SJSA1 (cell line): ENCODE measurements around the gene KRTAP4-9. TPM values are rescaled to one million over a fixed set of nuclear protein-coding genes. Genes with fewer than 3 reads are reported as not detected.
"Not testable (repeated sequence)": the region's sequence is repeated elsewhere in the genome, so short reads cannot be mapped to it uniquely, and the experiment has no call there.

Source experiments
- DNase-seq, 2 experiments: peaks; one replicate each; pipeline ENCODE4 v3.0.0-alpha.2; 2015 to 2020; ENCODE audit warnings: low spot score in 2 of 2, low read depth in 1 of 2
- H3K27ac ChIP-seq: fragments of 250-450 bp; sonication (Bioruptor Pico); 2 replicates; pipeline ENCODE4 v1.5.1; 2020; ENCODE audit warnings: mild to moderate bottlenecking, moderate library complexity
- H3K27me3 ChIP-seq: fragments of 250-450 bp; sonication (Bioruptor Pico); replicated peaks from 2 replicates; pipeline ENCODE4 v1.5.1; 2020; ENCODE audit warnings: mild to moderate bottlenecking, moderate library complexity
- H3K36me3 ChIP-seq: fragments of 250-450 bp; sonication (Bioruptor Pico); 2 replicates; pipeline ENCODE4 v1.5.1; 2020; ENCODE audit warnings: mild to moderate bottlenecking
- H3K4me1 ChIP-seq: fragments of 250-450 bp; sonication (Bioruptor Pico); replicated peaks from 2 replicates; pipeline ENCODE4 v1.6.1; 2021; ENCODE audit warnings: mild to moderate bottlenecking
- H3K4me3 ChIP-seq: fragments of 250-450 bp; sonication (Bioruptor Pico); 2 replicates; pipeline ENCODE4 v1.5.1; 2020; ENCODE audit warnings: mild to moderate bottlenecking
- H3K9me3 ChIP-seq: fragments of 250-450 bp; sonication (Bioruptor Pico); replicated peaks from 2 replicates; pipeline ENCODE4 v1.5.1; 2020; ENCODE audit warnings: mild to moderate bottlenecking
- total RNA-seq: library from RNA; depleted of rRNA; stranded (reverse); fragments of >200 nt; shearing (Covaris generic); gene quantifications from 2 replicates; pipeline ENCODE4 v1.2.3, GENCODE V29; 2014; rRNA removed

The KRTAP4-9 gene
- not detected in 2 replicates for total RNA-seq

DNA sequence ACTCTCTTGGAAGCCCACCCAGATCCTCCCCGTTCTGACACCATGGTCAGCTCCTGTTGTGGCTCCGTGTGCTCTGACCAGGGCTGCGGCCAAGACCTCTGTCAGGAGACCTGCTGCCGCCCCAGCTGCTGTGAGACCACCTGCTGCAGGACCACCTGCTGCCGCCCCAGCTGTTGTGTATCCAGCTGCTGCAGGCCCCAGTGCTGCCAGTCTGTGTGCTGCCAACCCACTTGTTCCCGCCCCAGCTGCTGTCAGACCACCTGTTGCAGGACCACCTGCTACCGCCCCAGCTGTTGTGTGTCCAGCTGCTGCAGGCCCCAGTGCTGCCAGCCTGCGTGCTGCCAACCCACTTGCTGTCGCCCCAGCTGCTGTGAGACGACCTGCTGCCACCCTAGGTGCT, at the start of gene KRTAP4-9:
Gene KRTAP4-9, plus strand, starts transcription at position 43 of the 400 bp plus-strand sequence. Its CDS starts 0 bp downstream, at position 43.
- H3K27me3 ChIP-seq, DNase-seq, H3K4me3 ChIP-seq, H3K36me3 ChIP-seq, H3K9me3 ChIP-seq: not testable (repeated sequence)
- Histone ChIP-seq H3K4me1 (peaks cover 15% of the 10 kb centered on the region), H3K27ac (peak within 1 kb of the TSS; percentile 56)

GRCh38 chr17:41057547-41057946, 47.6 kb upstream of the KRTAP4-9 start:
- Histone ChIP-seq H3K27ac (no peak overlapping the region), H3K4me1 (peaks cover 47% of the 10 kb centered on the region), H3K9me3 (peaks cover 6% of the 10 kb centered on the region; the same call in 1 of the 2 replicates), H3K4me3 (no peak overlapping the region), H3K36me3 (no peaks in the 10 kb centered on the region), H3K27me3 (no peaks in the 10 kb centered on the region)
- no peak for DNase-seq

GRCh38 chr17:41058741-41059140, 46.4 kb upstream of the KRTAP4-9 start:
- peak overlapping the region; percentile 97 for H3K27ac ChIP-seq
- no peak overlapping the region for H3K4me3 ChIP-seq
- no peak for DNase-seq
- no peaks in the 10 kb centered on the region for H3K27me3 ChIP-seq
- no peaks in the 10 kb centered on the region for H3K36me3 ChIP-seq
- H3K9me3 ChIP-seq, result peaks cover 6% of the 10 kb centered on the region; the same call in 1 of the 2 replicates
- peaks cover 56% of the 10 kb centered on the region for H3K4me1 ChIP-seq

DNA sequence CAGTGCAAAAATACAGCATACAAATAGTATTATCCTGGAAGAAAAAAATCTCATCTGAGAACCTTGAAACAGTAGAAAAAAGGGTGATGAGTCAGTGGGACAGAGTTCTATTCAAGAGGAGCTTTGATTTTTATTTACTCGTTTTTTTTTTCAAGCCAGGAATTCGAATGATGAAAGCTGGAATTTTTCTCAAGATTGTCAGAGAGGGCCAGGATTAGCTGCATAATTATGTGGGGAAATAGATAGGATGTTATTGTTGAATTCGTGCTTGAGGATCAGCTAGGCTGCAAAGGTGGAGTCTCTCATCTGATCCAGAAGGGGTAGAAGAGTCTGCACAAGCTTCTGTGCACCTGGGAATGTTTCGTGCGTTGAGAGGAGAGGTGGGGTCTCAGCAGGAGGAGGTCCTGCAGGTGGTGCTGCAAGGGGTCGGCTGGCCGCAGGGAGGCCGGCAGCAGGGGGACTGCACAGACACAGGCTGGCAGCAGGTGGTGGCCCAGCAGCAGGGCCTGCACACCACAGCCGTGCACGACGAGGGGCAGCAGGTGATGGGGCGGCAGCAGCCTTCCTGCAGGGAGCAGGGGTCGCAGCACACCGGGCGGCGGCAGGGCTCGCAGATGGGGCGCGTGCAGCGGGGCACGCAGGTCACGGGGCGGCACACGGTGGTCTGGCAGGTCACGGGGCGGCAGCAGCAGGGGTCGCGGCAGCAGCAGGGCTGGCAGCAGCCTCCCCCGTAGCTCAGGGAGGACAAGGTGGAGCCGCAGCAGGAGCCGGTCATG, 45.7 kb upstream of the KRTAP4-9 start:
- not testable (repeated sequence) for H3K36me3 ChIP-seq, H3K4me3 ChIP-seq, H3K27me3 ChIP-seq, H3K9me3 ChIP-seq
- peaks cover 61% of the 10 kb centered on the region for H3K4me1 ChIP-seq
- peak overlapping the region; percentile 97 for H3K27ac ChIP-seq
- DNase-seq, result peak; percentile 47 to 95

GRCh38 chr17:41060052-41060604, 45.1 kb upstream of the KRTAP4-9 start, which contains the start of gene KRTAP2-3:
KRTAP2-3 (minus strand) TSS chr17:41060114; CDS start chr17:41060050, 64 bp downstream.
- DNase-seq, result peak; percentile 83 to 91
- H3K36me3 ChIP-seq, result no peaks in the 10 kb centered on the region
- H3K4me3 ChIP-seq, result no peak within 1 kb of the TSS
- H3K27me3 ChIP-seq, result no peaks in the 10 kb centered on the region
- H3K4me1 ChIP-seq, result peaks cover 65% of the 10 kb centered on the region
- peaks cover 6% of the 10 kb centered on the region; the same call in 1 of the 2 replicates for H3K9me3 ChIP-seq
- peak within 1 kb of the TSS; percentile 97 for H3K27ac ChIP-seq

GRCh38 chr17:41061964-41062363, 43.2 kb upstream of the KRTAP4-9 start:
- Histone ChIP-seq H3K4me1 (peaks cover 79% of the 10 kb centered on the region), H3K9me3 (peaks cover 6% of the 10 kb centered on the region; the same call in 1 of the 2 replicates), H3K36me3 (no peaks in the 10 kb centered on the region), H3K27ac (peak overlapping the region; percentile 97), H3K27me3 (no peaks in the 10 kb centered on the region), H3K4me3 (no peak overlapping the region)
- peak; percentile 65 to 90 for DNase-seq

- DNase-seq, result no peak
- Histone ChIP-seq H3K27ac (peak overlapping the region; percentile 97; the same call in 1 of the 2 replicates), H3K4me3 (no peak overlapping the region), H3K4me1 (peaks cover 81% of the 10 kb centered on the region), H3K9me3 (peaks cover 6% of the 10 kb centered on the region; the same call in 1 of the 2 replicates), H3K36me3 (no peaks in the 10 kb centered on the region), H3K27me3 (no peaks in the 10 kb centered on the region)
Observed at GRCh38 chr17:41063449-41063848, 41.7 kb upstream of the KRTAP4-9 start.

GRCh38 chr17:41064301-41064700, 40.9 kb upstream of the KRTAP4-9 start:
- Histone ChIP-seq H3K27ac (no peak overlapping the region), H3K4me1 (peaks cover 74% of the 10 kb centered on the region), H3K4me3 (no peak overlapping the region), H3K36me3 (no peaks in the 10 kb centered on the region), H3K27me3 (no peaks in the 10 kb centered on the region), H3K9me3 (peaks cover 6% of the 10 kb centered on the region; the same call in 1 of the 2 replicates)
- DNase-seq, result no peak

DNA sequence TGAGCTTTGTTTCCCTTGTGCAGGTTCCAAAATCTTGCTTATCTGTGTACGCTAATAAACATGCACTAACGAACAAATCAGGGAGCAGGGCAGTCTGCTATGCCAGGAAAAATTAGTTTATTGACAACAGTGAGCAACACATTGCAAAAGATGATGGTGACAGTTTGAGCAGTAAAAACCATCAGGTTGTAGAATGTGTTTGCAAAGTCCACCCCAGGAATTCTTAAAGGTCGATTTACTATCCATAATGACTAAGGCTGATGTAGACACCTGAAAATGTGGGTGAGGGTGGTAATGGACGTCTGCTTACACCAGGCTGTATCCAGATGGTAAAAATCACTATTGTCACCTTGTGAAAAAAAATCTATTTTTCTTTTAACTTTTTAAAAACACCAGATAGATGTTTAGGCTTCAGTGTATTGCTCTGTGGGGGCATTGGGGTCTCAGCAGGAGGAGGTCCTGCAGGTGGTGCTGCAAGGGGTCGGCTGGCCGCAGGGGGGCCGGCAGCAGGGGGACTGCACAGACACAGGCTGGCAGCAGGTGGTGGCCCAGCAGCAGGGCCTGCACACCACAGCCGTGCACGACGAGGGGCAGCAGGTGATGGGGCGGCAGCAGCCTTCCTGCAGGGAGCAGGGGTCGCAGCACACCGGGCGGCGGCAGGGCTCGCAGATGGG, 40.0 kb upstream of the KRTAP4-9 start:
- not testable (repeated sequence) for H3K4me3 ChIP-seq, H3K27ac ChIP-seq, H3K36me3 ChIP-seq, H3K27me3 ChIP-seq, DNase-seq, H3K9me3 ChIP-seq
- peaks cover 66% of the 10 kb centered on the region for H3K4me1 ChIP-seq

DNA sequence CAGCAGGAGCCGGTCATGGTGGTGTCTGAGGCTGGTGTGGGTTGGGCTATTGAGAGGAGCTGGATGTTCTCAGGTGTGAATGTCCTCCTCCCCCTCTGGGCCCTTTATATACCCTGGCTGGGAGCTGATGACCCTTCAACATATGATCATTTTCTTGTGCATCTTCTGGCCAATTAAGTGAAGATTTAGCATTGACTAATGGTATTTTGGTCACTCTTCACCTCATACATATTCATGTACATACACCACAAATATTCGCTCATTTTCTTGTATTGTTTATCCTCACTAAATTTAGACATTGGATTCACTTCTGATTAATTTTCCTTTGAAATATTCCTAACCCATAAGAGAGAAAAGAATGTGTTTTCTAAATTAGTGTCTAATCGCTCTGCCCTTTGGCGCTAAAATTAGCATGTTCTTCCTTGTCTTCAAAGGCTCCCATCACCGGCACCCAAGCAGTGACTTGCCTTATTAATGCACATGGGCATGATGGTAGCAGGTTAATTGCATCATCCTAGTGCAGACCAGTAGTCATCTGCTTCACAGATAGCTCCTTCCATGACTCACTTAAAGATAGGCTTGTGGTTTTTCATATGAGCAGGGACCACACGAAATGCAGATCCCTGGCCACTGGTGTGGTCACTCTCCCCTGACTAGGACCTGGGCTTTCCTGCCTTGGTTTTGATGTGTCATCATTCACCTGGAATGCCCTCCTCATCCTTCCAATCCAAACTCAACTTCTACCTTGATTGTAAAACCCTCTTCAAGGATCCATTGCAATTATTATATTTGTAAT, 39.2 kb upstream of the KRTAP4-9 start, which contains the start of gene KRTAP2-4:
Gene KRTAP2-4, minus strand, starts transcription at position 51 of the 796 bp plus-strand sequence. Its CDS starts 34 bp downstream, at position 17.
- Histone ChIP-seq H3K27ac (0 out of 2 replicates have a peak within 1 kb of the TSS, but pooled peaks have one; percentile 14), H3K4me1 (peaks cover 57% of the 10 kb centered on the region), H3K27me3 (no peaks in the 10 kb centered on the region), H3K36me3 (no peaks in the 10 kb centered on the region), H3K9me3 (peaks cover 6% of the 10 kb centered on the region; the same call in 1 of the 2 replicates), H3K4me3 (no peak within 1 kb of the TSS)
- DNase-seq, result peak; percentile 61 to 65

- DNase-seq, result no peak
- H3K27ac ChIP-seq, result no peak overlapping the region; the same call in 1 of the 2 replicates
Observed at GRCh38 chr17:41067281-41067680, 37.9 kb upstream of the KRTAP4-9 start.

GRCh38 chr17:41069031-41069430, 36.2 kb upstream of the KRTAP4-9 start:
- no peaks in the 10 kb centered on the region for H3K36me3 ChIP-seq
- H3K27ac ChIP-seq, result no peak overlapping the region
- H3K9me3 ChIP-seq, result no peaks in the 10 kb centered on the region
- H3K4me3 ChIP-seq, result no peak overlapping the region
- no peak for DNase-seq
- no peaks in the 10 kb centered on the region for H3K27me3 ChIP-seq
- peaks cover 27% of the 10 kb centered on the region for H3K4me1 ChIP-seq

More at GRCh38 chr17:41067281-41067680, 37.9 kb upstream of the KRTAP4-9 start:
- no peak overlapping the region for H3K4me3 ChIP-seq
- peaks cover 45% of the 10 kb centered on the region for H3K4me1 ChIP-seq
- no peaks in the 10 kb centered on the region for H3K27me3 ChIP-seq
- H3K36me3 ChIP-seq, result no peaks in the 10 kb centered on the region
- no peaks in the 10 kb centered on the region for H3K9me3 ChIP-seq
